PC-9 (cell line): ENCODE results near the gene DACH1. TPM values are rescaled to one million over a fixed set of nuclear protein-coding genes. Genes with fewer than 3 reads are reported as not detected.
A peak's percentile ranks its signal among the peaks of the same experiment; 100 is the strongest.

Source experiments
- BruUV-seq: library from RNA; stranded (reverse); fragments of 400-500 nt; replicated peaks from 2 replicates; lab custom pipeline; 2021; lab: Mats Ljungman, UMichigan
- CTCF ChIA-PET: fragments of 300-600 bp; sonication (Branson Sonifier 250); formaldehyde crosslinking; loops from one replicate; lab custom pipeline; 2022; ENCODE audit warnings: antibody characterized with exemption; lab: Charles Lee
- POLR2A ChIA-PET: fragments of 300-600 bp; sonication (Branson Sonifier 250); formaldehyde crosslinking; loops from one replicate; lab custom pipeline; 2022; ENCODE audit warnings: antibody characterized with exemption; ENCODE audit not compliant: unreplicated experiment; lab: Charles Lee
- DNase-seq, 2 experiments: peaks; one replicate each; pipeline versions ENCODE4 v3.0.0 to v3.0.0-alpha.2; 2015 to 2022; ENCODE audit warnings: mixed read lengths in 1 of 2
- H2AFZ ChIP-seq: fragments of 200-600 bp; sonication (generic); 2 replicates; pipeline ENCODE4 v1.8.1; 2017; ENCODE audit warnings: antibody characterized with exemption
- H3F3A ChIP-seq: fragments of 200-600 bp; sonication (generic); 2 replicates; pipeline ENCODE4 v1.8.1; 2017; ENCODE audit warnings: antibody characterized with exemption, mild to moderate bottlenecking, low read depth; ENCODE audit not compliant: insufficient read depth
- H3K27ac ChIP-seq: fragments of 200-600 bp; sonication (generic); 2 replicates; pipeline ENCODE4 v1.6.1; 2016; ENCODE audit warnings: mixed run types
- H3K27me3 ChIP-seq: fragments of 200-600 bp; sonication (generic); 2 replicates; pipeline ENCODE4 v1.6.1; 2016; ENCODE audit warnings: low read depth, mixed run types; ENCODE audit not compliant: insufficient read depth
- H3K36me3 ChIP-seq: fragments of 200-600 bp; sonication (generic); 2 replicates; pipeline ENCODE4 v1.6.1; 2016; ENCODE audit warnings: low read depth, mixed run types
- H3K4me1 ChIP-seq: fragments of 200-600 bp; sonication (generic); replicated peaks from 2 replicates; pipeline ENCODE4 v1.6.1; 2016; ENCODE audit warnings: mixed run types; ENCODE audit not compliant: insufficient read depth
- H3K4me2 ChIP-seq: fragments of 200-600 bp; sonication (generic); 2 replicates; pipeline ENCODE4 v1.6.1; 2017; ENCODE audit warnings: mixed run types
- H3K4me3 ChIP-seq: fragments of 200-600 bp; sonication (generic); 2 replicates; pipeline ENCODE4 v1.6.1; 2016; ENCODE audit warnings: mixed run types
- H3K79me2 ChIP-seq: fragments of 200-600 bp; sonication (generic); 2 replicates; pipeline ENCODE4 v1.6.1; 2017; ENCODE audit warnings: low read depth, mixed run types
- H3K9me2 ChIP-seq: fragments of 200-600 bp; sonication (generic); 2 replicates; pipeline ENCODE4 v1.8.1; 2017; ENCODE audit warnings: mild to moderate bottlenecking; ENCODE audit not compliant: insufficient read depth
- H3K9me3 ChIP-seq: fragments of 200-600 bp; sonication (generic); 2 replicates; pipeline ENCODE4 v1.8.1; 2016; ENCODE audit warnings: low read depth; ENCODE audit not compliant: insufficient read depth
- H4K20me1 ChIP-seq: fragments of 200-600 bp; sonication (generic); 2 replicates; pipeline ENCODE4 v1.8.1; 2017; ENCODE audit not compliant: insufficient read depth
- CTCF ChIP-seq: fragments of 200-600 bp; sonication (generic); conservative IDR thresholded peaks from 2 replicates; pipeline ENCODE4 v1.6.1; 2017; ENCODE audit warnings: mixed run types, antibody characterized with exemption, mild to moderate bottlenecking, moderate library complexity
- EZH2 ChIP-seq: fragments of 200-600 bp; sonication (generic); IDR thresholded peaks from 2 replicates; pipeline ENCODE4 v1.8.0; 2017; ENCODE audit warnings: antibody characterized with exemption, low read depth
- intact Hi-C: fragments of 100-400 bp; cut with micrococcal nuclease; formaldehyde crosslinking; loops from one replicate; pipeline ENCODE4 v1.10.0; 2022; ENCODE audit not compliant: unreplicated experiment
- total RNA-seq: library from RNA; stranded (reverse); gene quantifications from 2 replicates; pipeline ENCODE4 v1.2.3, GENCODE V29; 2021

The DACH1 gene
- total RNA-seq, 1 experiment from 2014 or later = 1.5 TPM

DNA sequence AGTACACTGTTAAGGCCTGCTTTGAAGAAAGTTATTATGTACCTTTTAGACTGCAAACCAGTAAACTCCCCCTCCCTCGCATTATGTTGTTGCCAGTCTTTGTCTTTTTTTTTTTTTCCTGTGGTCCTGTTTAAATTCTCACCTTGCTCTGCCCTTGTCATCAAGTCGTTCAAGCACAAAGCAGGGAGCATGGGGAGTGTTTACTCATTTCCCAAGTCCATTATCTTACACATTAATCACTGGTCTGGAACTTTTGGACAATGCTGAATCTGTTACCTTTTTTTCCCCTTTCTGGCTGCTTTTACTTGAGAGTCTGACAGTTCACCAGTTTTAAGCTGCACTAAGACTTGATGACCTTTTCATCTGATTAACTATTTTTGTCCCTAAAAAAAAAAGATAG is 108.2 kb downstream of the DACH1 start:
- Histone ChIP-seq H3K4me2 (no peak overlapping the region), H3K27ac (no peak overlapping the region), H2AFZ (no peak overlapping the region), H3K27me3 (no peaks in the 10 kb centered on the region), H3K4me3 (no peak overlapping the region), H4K20me1 (no peaks in the 10 kb centered on the region), H3K4me1 (no peaks in the 10 kb centered on the region), H3F3A (no peaks in the 10 kb centered on the region), H3K36me3 (no peaks in the 10 kb centered on the region), H3K9me3 (no peaks in the 10 kb centered on the region), H3K79me2 (no peaks in the 10 kb centered on the region), H3K9me2 (no peaks in the 10 kb centered on the region; the same call in 1 of the 2 replicates)
- TF ChIP-seq CTCF (no peak), EZH2 (no peak)
- BruUV-seq = no TSS peak
- intact Hi-C loops = no loop called here
- DNase-seq = no peak
- CTCF ChIA-PET = no interaction called here
- POLR2A ChIA-PET = no interaction called here

GRCh38 chr13:71754407-71754974 is 112.5 kb downstream of the DACH1 start:
- TF ChIP-seq EZH2 (no peak), CTCF (peak; percentile 30; the same call in 1 of the 2 replicates)
- CTCF ChIA-PET = no interaction called here
- intact Hi-C loops = no loop called here

DNA sequence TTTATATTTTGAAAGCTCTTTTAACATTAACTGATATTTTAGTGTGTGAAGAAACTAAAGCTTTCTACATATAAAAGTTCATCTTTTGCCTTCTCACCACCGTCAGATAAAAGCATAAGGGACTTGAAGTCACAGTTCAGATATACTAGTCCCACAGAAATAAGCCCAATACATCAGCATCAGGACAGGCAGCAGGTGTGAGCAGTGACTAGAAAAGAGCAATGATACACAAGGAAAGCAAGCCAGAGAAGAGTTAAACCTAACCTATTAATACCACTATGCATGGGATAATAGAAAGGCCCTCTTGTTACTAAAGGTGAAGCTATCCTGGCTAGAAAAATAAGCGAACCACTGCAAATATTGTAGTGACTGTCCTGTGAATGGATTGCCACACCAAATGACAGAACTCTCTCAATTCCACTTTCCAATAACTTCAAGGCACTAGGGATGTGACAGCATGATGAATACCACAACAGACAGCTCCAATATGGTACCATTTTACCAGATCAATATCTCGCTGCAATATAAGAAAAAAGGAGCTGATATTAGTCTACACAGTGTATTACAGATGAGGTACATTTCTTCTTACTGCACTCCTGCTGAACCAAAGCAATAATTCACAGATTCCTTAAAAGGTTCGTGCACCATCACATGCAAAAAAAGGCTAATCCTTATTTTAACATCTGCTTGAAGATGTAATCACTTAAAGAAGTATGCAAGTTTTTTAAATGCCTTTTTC is 114.1 kb downstream of the DACH1 start:
- CTCF ChIA-PET = no interaction called here

More at GRCh38 chr13:71754407-71754974, 112.5 kb downstream of the DACH1 start:
- no peaks in the 10 kb centered on the region for H3K36me3 ChIP-seq
- DNase-seq = no peak
- H4K20me1 ChIP-seq = no peaks in the 10 kb centered on the region
- no peak overlapping the region for H3K27ac ChIP-seq
- no TSS peak for BruUV-seq
- H3K4me2 ChIP-seq = no peak overlapping the region
- POLR2A ChIA-PET = no interaction called here
- H3K9me2 ChIP-seq = no peaks in the 10 kb centered on the region; the same call in 1 of the 2 replicates
- H3K79me2 ChIP-seq = no peaks in the 10 kb centered on the region
- no peaks in the 10 kb centered on the region for H3F3A ChIP-seq
- no peaks in the 10 kb centered on the region for H3K27me3 ChIP-seq
- no peak overlapping the region for H3K4me3 ChIP-seq
- no peaks in the 10 kb centered on the region for H3K9me3 ChIP-seq
- H2AFZ ChIP-seq = no peak overlapping the region
- H3K4me1 ChIP-seq = no peaks in the 10 kb centered on the region

More for the DNA sequence above, 114.1 kb downstream of the DACH1 start:
- intact Hi-C loops = no loop called here
- BruUV-seq = no TSS peak
- H2AFZ ChIP-seq = no peak overlapping the region
- POLR2A ChIA-PET = no interaction called here
- H3K27me3 ChIP-seq = no peaks in the 10 kb centered on the region
- no peak for DNase-seq
- no peaks in the 10 kb centered on the region for H3F3A ChIP-seq
- no peak overlapping the region for H3K27ac ChIP-seq
- no peaks in the 10 kb centered on the region for H3K9me3 ChIP-seq
- no peaks in the 10 kb centered on the region for H3K79me2 ChIP-seq
- no peak overlapping the region for H3K4me3 ChIP-seq
- H3K9me2 ChIP-seq = no peaks in the 10 kb centered on the region; the same call in 1 of the 2 replicates
- H3K4me1 ChIP-seq = no peaks in the 10 kb centered on the region
- H4K20me1 ChIP-seq = no peaks in the 10 kb centered on the region
- H3K36me3 ChIP-seq = no peaks in the 10 kb centered on the region
- H3K4me2 ChIP-seq = no peak overlapping the region
- TF ChIP-seq CTCF = no peak
- no peak for TF ChIP-seq EZH2
